H9 (cell line): Measurements from ENCODE around the gene PNMA1. TPM values are rescaled to one million over a fixed set of nuclear protein-coding genes. Genes with fewer than 3 reads are reported as not detected.
A peak's percentile ranks its signal among the peaks of the same experiment; 100 is the strongest.

Experiments
- DNase-seq: peaks from one replicate; pipeline ENCODE4 v3.0.0-alpha.2; 2017
- H2AFZ ChIP-seq: one replicate; pipeline ENCODE4 v1.6.1; 2013; ENCODE audit warnings: mild to moderate bottlenecking, low read length, control low read depth, moderate library complexity
- H2AK5ac ChIP-seq: 2 replicates; pipeline ENCODE4 v1.6.1; 2013; ENCODE audit warnings: low read length, control low read depth, mixed read lengths; ENCODE audit not compliant: insufficient read length
- H2BK120ac ChIP-seq: one replicate; pipeline ENCODE4 v1.6.1; 2013; ENCODE audit warnings: low read depth, mild to moderate bottlenecking, low read length, control low read depth, inconsistent platforms; ENCODE audit not compliant: poor library complexity, severe bottlenecking
- H2BK12ac ChIP-seq: 2 replicates; pipeline ENCODE4 v1.6.1; 2013; ENCODE audit warnings: low read length, control low read depth, mixed read lengths, low read depth; ENCODE audit not compliant: insufficient read length
- H2BK15ac ChIP-seq: 2 replicates; pipeline ENCODE4 v1.6.1; 2013; ENCODE audit warnings: low read depth, low read length, control low read depth
- H2BK20ac ChIP-seq: one replicate; pipeline ENCODE4 v1.6.1; 2013; ENCODE audit warnings: low read depth, mild to moderate bottlenecking, low read length, control low read depth, inconsistent platforms; ENCODE audit not compliant: poor library complexity, severe bottlenecking
- H2BK5ac ChIP-seq: 2 replicates; pipeline ENCODE4 v1.6.1; 2013; ENCODE audit warnings: low read length, control low read depth, mixed read lengths; ENCODE audit not compliant: insufficient read length
- H3K14ac ChIP-seq: 2 replicates; pipeline ENCODE4 v1.6.1; 2013; ENCODE audit warnings: low read length, control low read depth; ENCODE audit not compliant: insufficient read depth
- H3K18ac ChIP-seq: 2 replicates; pipeline ENCODE4 v1.6.1; 2013; ENCODE audit warnings: low read depth, mild to moderate bottlenecking, mixed read lengths, low read length, control low read depth; ENCODE audit not compliant: insufficient read length
- H3K23ac ChIP-seq: 2 replicates; pipeline ENCODE4 v1.6.1; 2013; ENCODE audit warnings: low read length, control low read depth, mixed read lengths, low read depth; ENCODE audit not compliant: insufficient read length
- H3K23me2 ChIP-seq: 2 replicates; pipeline ENCODE4 v1.6.1; 2013; ENCODE audit warnings: low read depth, mild to moderate bottlenecking, mixed read lengths, low read length, control low read depth; ENCODE audit not compliant: insufficient read length, poor library complexity, severe bottlenecking
- H3K27ac ChIP-seq: 2 replicates; pipeline ENCODE4 v1.5.1; 2013; ENCODE audit warnings: low read length, control low read depth, mixed read lengths, low read depth; ENCODE audit not compliant: insufficient read length
- H3K27me3 ChIP-seq: 2 replicates; pipeline ENCODE4 v1.6.1; 2013; ENCODE audit warnings: low read length, control low read depth, inconsistent platforms; ENCODE audit not compliant: insufficient read depth
- H3K4ac ChIP-seq: 2 replicates; pipeline ENCODE4 v1.6.1; 2013; ENCODE audit warnings: low read depth, mild to moderate bottlenecking, control low read depth, inconsistent platforms, low read length, moderate library complexity
- H3K4me1 ChIP-seq: 2 replicates; pipeline ENCODE4 v1.6.1; 2013; ENCODE audit warnings: low read length, control low read depth, inconsistent platforms; ENCODE audit not compliant: insufficient read depth
- H3K4me2 ChIP-seq: 2 replicates; pipeline ENCODE4 v1.6.1; 2013; ENCODE audit warnings: low read length, control low read depth, mixed read lengths; ENCODE audit not compliant: insufficient read length, insufficient read depth
- H3K56ac ChIP-seq: 2 replicates; pipeline ENCODE4 v1.6.1; 2013; ENCODE audit warnings: low read depth, mild to moderate bottlenecking, mixed read lengths, low read length, control low read depth; ENCODE audit not compliant: insufficient read length
- H3K79me1 ChIP-seq: 2 replicates; pipeline ENCODE4 v1.6.1; 2013; ENCODE audit warnings: low read depth, mild to moderate bottlenecking, moderate library complexity, low read length, control low read depth, inconsistent platforms; ENCODE audit not compliant: insufficient read depth, poor library complexity, severe bottlenecking
- H3K79me2 ChIP-seq: 2 replicates; pipeline ENCODE4 v1.6.1; 2013; ENCODE audit warnings: low read length, control low read depth, inconsistent platforms; ENCODE audit not compliant: insufficient read depth
- H3K9ac ChIP-seq: 2 replicates; pipeline ENCODE4 v1.6.1; 2013; ENCODE audit warnings: low read length, control low read depth, mixed read lengths; ENCODE audit not compliant: insufficient read length; ENCODE audit errors: extremely low read depth
- H3K9me3 ChIP-seq: one replicate; pipeline ENCODE4 v1.6.1; 2013; ENCODE audit warnings: low read depth, low read length, inconsistent platforms; ENCODE audit not compliant: control insufficient read depth
- H3T11ph ChIP-seq: one replicate; pipeline ENCODE4 v1.6.1; 2013; ENCODE audit warnings: mild to moderate bottlenecking, low read length, control low read depth, inconsistent platforms
- H4K20me1 ChIP-seq: one replicate; pipeline ENCODE4 v1.6.1; 2013; ENCODE audit not compliant: control insufficient read depth, insufficient read length, insufficient read depth
- H4K5ac ChIP-seq: 2 replicates; pipeline ENCODE4 v1.6.1; 2013; ENCODE audit warnings: low read depth, mild to moderate bottlenecking, mixed read lengths, low read length, control low read depth; ENCODE audit not compliant: insufficient read length
- H4K8ac ChIP-seq: replicated peaks from 2 replicates; pipeline ENCODE4 v1.6.1; 2013; ENCODE audit warnings: low read length, control low read depth, mixed read lengths, low read depth; ENCODE audit not compliant: insufficient read length
- H4K91ac ChIP-seq: 2 replicates; pipeline ENCODE4 v1.6.1; 2013; ENCODE audit warnings: low read depth, mild to moderate bottlenecking, moderate library complexity, mixed read lengths, low read length, control low read depth; ENCODE audit not compliant: insufficient read length
- H3K27ac Mint-ChIP-seq, 3 experiments: 2 replicates in 2 of 3; 3 replicates in 1 of 3; pipeline ENCODE4 v1.8.0; 2020 to 2021; ENCODE audit warnings: mixed read lengths in 3 of 3, mild to moderate bottlenecking in 1 of 3, moderate library complexity in 1 of 3
- H3K27me3 Mint-ChIP-seq: 2 replicates; pipeline ENCODE4 v1.8.0; 2021; ENCODE audit warnings: low read depth, mild to moderate bottlenecking, moderate library complexity, mixed read lengths
- H3K36me3 Mint-ChIP-seq, 3 experiments: 2 replicates in 2 of 3; 3 replicates in 1 of 3; pipeline ENCODE4 v1.8.0; 2020 to 2021; ENCODE audit warnings: low read depth in 3 of 3, mixed read lengths in 3 of 3; ENCODE audit not compliant: insufficient read depth in 1 of 3
- H3K4me1 Mint-ChIP-seq, 2 experiments: 2 replicates each; pipeline ENCODE4 v1.8.0; 2020; ENCODE audit warnings: mixed read lengths in 2 of 2
- H3K4me3 Mint-ChIP-seq, 2 experiments: 2 replicates in 1 of 2; 3 replicates in 1 of 2; pipeline ENCODE4 v1.8.0; 2020 to 2021; ENCODE audit warnings: mild to moderate bottlenecking in 2 of 2, mixed read lengths in 2 of 2, moderate library complexity in 1 of 2
- H3K9me3 Mint-ChIP-seq, 2 experiments: 2 replicates in 1 of 2; 3 replicates in 1 of 2; pipeline ENCODE4 v1.8.0; 2020; ENCODE audit warnings: mild to moderate bottlenecking in 2 of 2, mixed read lengths in 2 of 2, moderate library complexity in 1 of 2
- WGBS: extraction: QIAGEN DNeasy Blood & Tissue Kit; methylation state at CpG from one replicate; pipeline ENCODE4 v1.1.7; 2013; ENCODE audit warnings: missing lambda C conversion rate, low lambda C conversion rate, mixed read lengths; ENCODE audit not compliant: insufficient read length; ENCODE audit errors: extremely low coverage; 5-methylcytosine and 5-hydroxymethylcytosine counted together
- total RNA-seq: library from RNA; stranded (reverse); gene quantifications from 2 replicates; pipeline ENCODE4 v1.2.1, GENCODE V29; 2021
- TF ChIP-seq, protein P1 (sequence below): fragments of 200-600 bp; sonication (generic); conservative IDR thresholded peaks from 3 replicates; pipeline ENCODE4 v1.8.0; 2021; ENCODE audit warnings: antibody characterized with exemption, mild to moderate bottlenecking

Gene PNMA1
- total RNA-seq, 1 experiment from 2014 or later: 56.1 TPM

DNA sequence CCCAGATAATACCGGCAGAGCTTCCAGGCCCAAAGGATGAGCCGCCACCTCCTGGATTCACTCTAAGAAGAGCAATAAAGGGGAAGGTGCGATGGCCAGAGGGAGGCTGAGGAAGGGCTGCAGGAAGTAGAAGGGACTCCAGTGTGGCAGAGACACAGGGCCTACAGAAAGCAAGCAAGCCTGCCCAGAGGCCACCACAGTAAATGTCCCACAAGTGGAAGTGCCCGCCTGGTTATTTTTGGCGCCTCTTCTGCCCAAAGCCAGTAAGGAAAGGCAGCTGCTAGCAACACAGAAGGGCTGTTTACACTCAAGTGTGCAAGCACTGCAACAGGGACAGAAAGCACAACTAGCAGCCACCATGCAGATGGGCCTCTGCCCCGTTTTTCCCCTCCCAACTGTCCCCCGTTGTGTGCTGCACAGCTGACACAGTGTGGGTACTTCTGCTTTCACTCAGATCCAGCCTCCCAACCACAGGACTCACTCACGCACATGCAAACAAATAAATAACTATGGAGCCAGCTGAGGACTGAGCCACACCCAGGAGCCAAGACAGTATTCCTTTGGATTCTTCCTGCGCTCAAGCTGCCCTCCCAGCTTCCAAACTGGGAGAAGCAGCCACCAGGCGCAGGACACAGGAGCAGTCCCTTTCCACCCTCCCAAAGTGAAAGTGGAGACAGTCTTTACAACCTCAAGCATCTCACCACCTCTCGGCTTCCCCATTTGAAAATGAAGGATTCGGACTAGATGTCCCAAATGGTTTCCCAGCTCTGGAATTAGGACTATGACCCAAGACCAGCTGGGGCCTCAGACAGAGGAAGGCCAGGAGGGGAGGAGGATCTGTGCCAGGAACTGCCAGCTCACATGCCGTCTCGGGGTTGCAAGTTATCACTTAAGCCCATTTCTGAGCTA lies 40.0 kb upstream of the PNMA1 start:
- no peak overlapping the region for H2AFZ ChIP-seq
- no peak overlapping the region for H2BK15ac ChIP-seq
- peaks cover 3% of the 10 kb centered on the region; the same call in 1 of the 2 replicates for H3K4me1 ChIP-seq
- H4K5ac ChIP-seq: no peak overlapping the region
- H2BK20ac ChIP-seq: no peak overlapping the region
- H3K4ac ChIP-seq: no peak overlapping the region
- no peak overlapping the region for H3K23ac ChIP-seq
- H3K9me3 ChIP-seq: no peaks in the 10 kb centered on the region
- no peak overlapping the region for H3K27ac ChIP-seq
- no peak overlapping the region for H3T11ph ChIP-seq
- H3K14ac ChIP-seq: no peak overlapping the region
- no peak overlapping the region for H2BK5ac ChIP-seq
- H3K9ac ChIP-seq: no peak overlapping the region
- no peak overlapping the region for H3K4me3 Mint-ChIP-seq
- peak; percentile 23 for DNase-seq
- no peak overlapping the region for H4K91ac ChIP-seq
- no peak overlapping the region for H3K56ac ChIP-seq
- H3K23me2 ChIP-seq: peaks cover 8% of the 10 kb centered on the region
- peaks cover 43 to 56% of the 10 kb centered on the region in 2 experiments for H3K4me1 Mint-ChIP-seq
- H2BK120ac ChIP-seq: no peak overlapping the region
- no peaks in the 10 kb centered on the region for H3K79me1 ChIP-seq
- no peaks in the 10 kb centered on the region; the same call in 1 of the 2 replicates for H3K27me3 ChIP-seq
- H3K27ac Mint-ChIP-seq: peak overlapping the region in 2 of 3 experiments; percentile 24 to 76; a peak in 3 of 7 replicates
- TF ChIP-seq, protein P1, sequence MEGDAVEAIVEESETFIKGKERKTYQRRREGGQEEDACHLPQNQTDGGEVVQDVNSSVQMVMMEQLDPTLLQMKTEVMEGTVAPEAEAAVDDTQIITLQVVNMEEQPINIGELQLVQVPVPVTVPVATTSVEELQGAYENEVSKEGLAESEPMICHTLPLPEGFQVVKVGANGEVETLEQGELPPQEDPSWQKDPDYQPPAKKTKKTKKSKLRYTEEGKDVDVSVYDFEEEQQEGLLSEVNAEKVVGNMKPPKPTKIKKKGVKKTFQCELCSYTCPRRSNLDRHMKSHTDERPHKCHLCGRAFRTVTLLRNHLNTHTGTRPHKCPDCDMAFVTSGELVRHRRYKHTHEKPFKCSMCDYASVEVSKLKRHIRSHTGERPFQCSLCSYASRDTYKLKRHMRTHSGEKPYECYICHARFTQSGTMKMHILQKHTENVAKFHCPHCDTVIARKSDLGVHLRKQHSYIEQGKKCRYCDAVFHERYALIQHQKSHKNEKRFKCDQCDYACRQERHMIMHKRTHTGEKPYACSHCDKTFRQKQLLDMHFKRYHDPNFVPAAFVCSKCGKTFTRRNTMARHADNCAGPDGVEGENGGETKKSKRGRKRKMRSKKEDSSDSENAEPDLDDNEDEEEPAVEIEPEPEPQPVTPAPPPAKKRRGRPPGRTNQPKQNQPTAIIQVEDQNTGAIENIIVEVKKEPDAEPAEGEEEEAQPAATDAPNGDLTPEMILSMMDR: no peak
- WGBS: no CpG with 5 or more reads among the region's 14 CpGs
- no peak overlapping the region for H2BK12ac ChIP-seq
- H3K18ac ChIP-seq: no peak overlapping the region
- H4K20me1 ChIP-seq: peaks cover 2% of the 10 kb centered on the region
- no peak overlapping the region for H2AK5ac ChIP-seq
- peaks cover 12% of the 10 kb centered on the region for H3K27me3 Mint-ChIP-seq
- H3K79me2 ChIP-seq: peaks cover 3% of the 10 kb centered on the region; the same call in 1 of the 2 replicates
- no peak overlapping the region for H4K8ac ChIP-seq
- no peaks in the 10 kb centered on the region for H3K9me3 Mint-ChIP-seq
- no peaks in the 10 kb centered on the region for H3K36me3 Mint-ChIP-seq
- no peak overlapping the region for H3K4me2 ChIP-seq
